Heart left ventricle (tissue), 16 donors: ENCODE data around the gene ARHGEF11. TPM values are rescaled to one million over a fixed set of nuclear protein-coding genes. Genes with fewer than 3 reads are reported as not detected.
A peak's percentile ranks its signal among the peaks of the same experiment; 100 is the strongest.

Experiments
- ATAC-seq, 4 donors: fragments of 200-7000 bp; cut with Tn5 transposase; one replicate each; pipeline ENCODE4 v1.9.1; 2020 to 2022; ENCODE audit warnings: moderate library complexity in 4 of 4, mild to moderate bottlenecking in 3 of 4, moderate number of reproducible peaks in 1 of 4
- DNase-seq, 5 donors: peaks; one replicate each; pipeline ENCODE4 v3.0.0-alpha.2; 2020
- H3K27ac ChIP-seq, 12 donors: fragments of 200-600 bp; sonication (generic) in 4 of 12; one replicate each; pipeline versions ENCODE4 v1.5.0 to v1.8.0; 2016 to 2022; ENCODE audit warnings: mild to moderate bottlenecking in 2 of 12
- H3K27me3 ChIP-seq, 9 donors: fragments of 200-600 bp; sonication (generic) in 2 of 9; one replicate each; pipeline versions ENCODE4 v1.5.1 to v1.8.0; 2016 to 2022; ENCODE audit warnings: mild to moderate bottlenecking in 3 of 9
- H3K36me3 ChIP-seq, 9 donors: fragments of 200-600 bp; sonication (generic) in 2 of 9; one replicate each; pipeline versions ENCODE4 v1.5.0 to v1.8.0; 2018 to 2022; ENCODE audit warnings: mild to moderate bottlenecking in 2 of 9
- H3K4me1 ChIP-seq, 12 donors: fragments of 200-600 bp; sonication (generic) in 4 of 12; one replicate each; pipeline versions ENCODE4 v1.5.0 to v1.8.0; 2016 to 2022; ENCODE audit warnings: mild to moderate bottlenecking in 3 of 12
- H3K4me3 ChIP-seq, 12 donors: fragments of 200-600 bp; sonication (generic) in 4 of 12; one replicate each; pipeline versions ENCODE4 v1.5.0 to v1.8.0; 2017 to 2022; ENCODE audit warnings: mild to moderate bottlenecking in 9 of 12, moderate library complexity in 4 of 12
- H3K9me3 ChIP-seq, 12 donors: fragments of 200-600 bp; sonication (generic) in 4 of 12; one replicate each; pipeline versions ENCODE4 v1.5.0 to v1.8.0; 2016 to 2022; ENCODE audit warnings: mild to moderate bottlenecking in 1 of 12
- CTCF ChIP-seq, 12 donors: fragments of 200-600 bp; sonication (generic) in 4 of 12; IDR thresholded peaks; one replicate each; pipeline versions ENCODE4 v1.5.0 to v1.8.0; 2018 to 2022; ENCODE audit warnings: antibody characterized with exemption in 12 of 12, mild to moderate bottlenecking in 5 of 12
- POLR2A ChIP-seq, 2 donors: fragments of 450-650 bp; IDR thresholded peaks; one replicate each; pipeline ENCODE4 v1.6.1; 2017; ENCODE audit warnings: antibody characterized with exemption in 2 of 2, mild to moderate bottlenecking in 2 of 2, moderate library complexity in 2 of 2
- WGBS, 4 donors: extraction: QIAGEN DNeasy Blood & Tissue Kit in 2 of 4; methylation state at CpG; one replicate each; pipeline versions ENCODE4 v1.1.5 to v1.1.7; 2013 to 2018; 5-methylcytosine and 5-hydroxymethylcytosine counted together
- intact Hi-C, 10 donors: fragments of 100-400 bp; cut with DNase I; formaldehyde crosslinking; loops; one replicate each; pipeline versions ENCODE4 v1.11.1 to v1.14.2; 2022
- polyA plus RNA-seq, 2 donors: library from polyadenylated mRNA; stranded (reverse); fragments of 200-250 nt; gene quantifications; one replicate each; pipeline ENCODE4 v1.2.3, GENCODE V29; 2013
- total RNA-seq, 9 donors: library from RNA; depleted of rRNA in 2 of 9; stranded (reverse); fragments of >200 nt in 2 of 9; fragmentation: NEBNext Ultra II Directional in 3 of 9; extraction: Animal tissue kit (Norgen Biotek cat#: 25700) in 3 of 9; gene quantifications; one replicate each; pipeline versions ENCODE4 v1.1.0 to v1.2.4, GENCODE V29; 2016 to 2023
- donor health status: ischemic (EF 13 %, LVEDD 7.1; RV severe dilation, severe dysfunction).
- donor health status: healthy with polysubstance abuse.
- donor health status: DM: no; HTN: yes; CAD: no.
- donor health status: DM: no; HTN: no; CAD: no.
- donor health status: ischemic (EF 25% LVEDD 6.9; RV normal size, moderate dysfunction).
- donor health status: ischemic (EF 25% LVEDD 5.7; RV mildly dilated, moderate dysfunction).
- donor health status: healthy.
- donor health status: DM: yes; HTN: yes; CAD: no.
- donor health status: ischemic (EF 35%, LVEDD 5.7; RV mildly dilated, moderate dysfunction).
- donor health status: nonischemic (EF 11% LVEDD 7.7; RV severe dilation, severe dysfunction).
- donor health status: DM: yes; HTN: yes; CAD: no.
- donor health status: PGD.
- donor health status: ischemic (EF 29% LVEDD 5.4; RV normal size, mild dysfunction).
- donor health status: nonischemic (EF 23%, LVEDD 6.1; RV moderate dilation, normal function).

ARHGEF11 gene
- total and polyA plus RNA-seq, 11 donors: 12.2 to 44.1 (median 30.0) TPM

- Histone ChIP-seq H3K27me3 (peaks cover 0 to 4% (median 0%) of the 10 kb centered on the region in 9 donors), H3K4me1 (peaks cover 3 to 65% (median 53%) of the 10 kb centered on the region in 12 donors), H3K9me3 (no peaks in the 10 kb centered on the region), H3K36me3 (no peaks in the 10 kb centered on the region), H3K27ac (peak overlapping the region in 1 of 12 donors; percentile 39), H3K4me3 (peak overlapping the region in 11 of 12 donors; percentile 1 to 92 (median 68))
- no peak for DNase-seq
- WGBS, 4 donors: 55 to 79% (median 73%) methylated on average over 2 of the region's 2 CpGs
- TF ChIP-seq CTCF (IDR thresholded peaks at IDR 0.05): no peak
- TF ChIP-seq POLR2A (IDR thresholded peaks at IDR 0.05): no peak
- intact Hi-C loops: loop anchor here in 2 of 10 donors (10.0 kb wide), 1 partner anchor 59 kb away; no protein-coding TSS in a partner anchor
- ATAC-seq: no peak
Measured at GRCh38 chr1:157043685-157044084, 1.9 kb downstream of the ARHGEF11 start.

DNA sequence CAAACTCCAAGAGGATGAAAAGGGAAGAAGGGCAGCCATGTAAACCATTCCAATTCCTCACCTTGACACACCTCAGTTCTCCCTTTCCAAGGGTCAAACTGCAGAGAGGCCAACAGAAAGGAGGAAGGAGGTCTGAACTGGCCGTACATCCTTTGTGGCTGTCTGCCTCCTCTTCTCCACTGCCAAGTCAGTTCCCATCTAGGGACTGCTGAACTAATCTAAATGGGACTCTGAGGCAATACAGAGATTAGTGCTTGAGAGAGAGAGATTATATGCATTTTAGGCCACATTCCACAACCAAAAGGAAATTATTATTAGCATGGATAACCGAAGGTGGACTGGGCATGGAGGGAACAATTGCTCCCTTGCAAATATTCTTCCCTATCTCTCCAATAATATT lies 2.7 kb downstream of the ARHGEF11 start:
- Histone ChIP-seq H3K27ac (peak overlapping the region in 2 of 12 donors; percentile 32 to 39), H3K4me3 (peak overlapping the region in 9 of 12 donors; percentile 62 to 92 (median 70)), H3K27me3 (peaks cover 0 to 4% (median 0%) of the 10 kb centered on the region in 9 donors), H3K36me3 (no peaks in the 10 kb centered on the region), H3K4me1 (peaks cover 3 to 66% (median 53%) of the 10 kb centered on the region in 12 donors), H3K9me3 (no peaks in the 10 kb centered on the region)
- TF ChIP-seq POLR2A (IDR thresholded peaks at IDR 0.05): no peak
- no peak for TF ChIP-seq CTCF (IDR thresholded peaks at IDR 0.05)
- DNase-seq (no peak), ATAC-seq (peak in 2 of 4 donors; percentile 6 to 30)
- WGBS, 4 donors: 16 to 30% (median 22%) methylated on average over 2 of the region's 2 CpGs
- intact Hi-C loops: loop anchor here in 2 of 10 donors (10.0 kb wide), 1 partner anchor 58 kb away; no protein-coding TSS in a partner anchor

- DNase-seq (no peak), ATAC-seq (no peak)
- 82 to 88% (median 87%) methylated on average over 1 of the region's 1 CpG for WGBS, 4 donors
- Histone ChIP-seq H3K4me1 (peaks cover 3 to 66% (median 51%) of the 10 kb centered on the region in 12 donors), H3K27ac (no peak overlapping the region), H3K27me3 (peaks cover 0 to 2% (median 0%) of the 10 kb centered on the region in 9 donors), H3K4me3 (no peak overlapping the region), H3K36me3 (no peaks in the 10 kb centered on the region), H3K9me3 (no peaks in the 10 kb centered on the region)
- intact Hi-C loops: loop anchor here in 2 of 10 donors (10.0 kb wide), 1 partner anchor 56 kb away; no protein-coding TSS in a partner anchor
- TF ChIP-seq CTCF (IDR thresholded peaks at IDR 0.05): no peak
- no peak for TF ChIP-seq POLR2A (IDR thresholded peaks at IDR 0.05)
Measured at GRCh38 chr1:157040802-157041201, 4.7 kb downstream of the ARHGEF11 start.

- no peaks in the 10 kb centered on the region for H3K27me3 ChIP-seq
- ATAC-seq: no peak
- no peak overlapping the region for H3K27ac ChIP-seq
- no peaks in the 10 kb centered on the region for H3K36me3 ChIP-seq
- peaks cover 0 to 40% (median 14%) of the 10 kb centered on the region in 12 donors for H3K4me1 ChIP-seq
- intact Hi-C loops: no loop called here
- H3K4me3 ChIP-seq: no peak overlapping the region
- H3K9me3 ChIP-seq: no peaks in the 10 kb centered on the region
- no peak for TF ChIP-seq CTCF (IDR thresholded peaks at IDR 0.05)
- TF ChIP-seq POLR2A (IDR thresholded peaks at IDR 0.05): no peak
- DNase-seq: no peak
- 90 to 94% (median 93%) methylated on average over 6 of the region's 6 CpGs for WGBS, 4 donors
Measured at GRCh38 chr1:157035121-157035520, 10.4 kb downstream of the ARHGEF11 start.
